Measurements from ENCODE around the gene AIP.
"Not testable (repeated sequence)": the region's sequence is repeated elsewhere in the genome, so short reads cannot be mapped to it uniquely, and the experiment has no call there.

The AIP gene

GRCh38 chr11:67468456-67468758 is 14.4 kb upstream of the AIP start:
- DNase-seq (ENCODE audit: extremely low read depth in 1 of 2, low read depth in 1 of 2), result no peak

- DNase-seq (ENCODE audit: extremely low read depth in 1 of 2, low read depth in 1 of 2), result peak; percentile 84 to 85
Observed at GRCh38 chr11:67468759-67469507, 13.9 kb upstream of the AIP start, which contains the start of gene TMEM134. TSS of gene TMEM134 (minus strand) at chr11:67469251. CDS start at chr11:67469192, 59 bp downstream.

GRCh38 chr11:67469508-67469811 is 13.4 kb upstream of the AIP start:
- DNase-seq (ENCODE audit: extremely low read depth in 1 of 2, low read depth in 1 of 2), result no peak

- no peak for DNase-seq (ENCODE audit: extremely low read depth in 1 of 2, low read depth in 1 of 2)
Observed at GRCh38 chr11:67470337-67471002, 12.4 kb upstream of the AIP start.

GRCh38 chr11:67472882-67473281 is 9.9 kb upstream of the AIP start:
- DNase-seq (ENCODE audit: extremely low read depth in 1 of 2, low read depth in 1 of 2), result no peak

- DNase-seq (ENCODE audit: extremely low read depth in 1 of 2, low read depth in 1 of 2), result not testable (repeated sequence)
Observed at GRCh38 chr11:67476692-67477091, 6.1 kb upstream of the AIP start.

GRCh38 chr11:67477344-67478050 is 5.3 kb upstream of the AIP start:
- DNase-seq (ENCODE audit: extremely low read depth in 1 of 2, low read depth in 1 of 2), result not testable (repeated sequence)

- DNase-seq (ENCODE audit: extremely low read depth in 1 of 2, low read depth in 1 of 2), result no peak
Observed at GRCh38 chr11:67482275-67482826, 475 bp upstream of the AIP start.

GRCh38 chr11:67483831-67484665 is 1.2 kb downstream of the AIP start:
- DNase-seq (ENCODE audit: extremely low read depth in 1 of 2, low read depth in 1 of 2), result no peak

GRCh38 chr11:67484847-67485311 is 2.1 kb downstream of the AIP start:
- peak; percentile 70 to 84 for DNase-seq (ENCODE audit: extremely low read depth in 1 of 2, low read depth in 1 of 2)

GRCh38 chr11:67485873-67486361 is 3.1 kb downstream of the AIP start:
- DNase-seq (ENCODE audit: extremely low read depth in 1 of 2, low read depth in 1 of 2), result peak in 1 of 2 donors; percentile 70

- peak in 1 of 2 donors; percentile 70 for DNase-seq (ENCODE audit: extremely low read depth in 1 of 2, low read depth in 1 of 2)
Observed at GRCh38 chr11:67486481-67487195, 3.8 kb downstream of the AIP start.

- no peak for DNase-seq (ENCODE audit: extremely low read depth in 1 of 2, low read depth in 1 of 2)
Observed at GRCh38 chr11:67489203-67489884, 6.5 kb downstream of the AIP start.

- no peak for DNase-seq (ENCODE audit: extremely low read depth in 1 of 2, low read depth in 1 of 2)
Observed at GRCh38 chr11:67489885-67490726, 7.3 kb downstream of the AIP start.

- no peak for DNase-seq (ENCODE audit: extremely low read depth in 1 of 2, low read depth in 1 of 2)
Observed at GRCh38 chr11:67490727-67491065, 7.9 kb downstream of the AIP start.

GRCh38 chr11:67491276-67492068 is 8.6 kb downstream of the AIP start:
- no peak for DNase-seq (ENCODE audit: extremely low read depth in 1 of 2, low read depth in 1 of 2)

GRCh38 chr11:67492069-67492727 is 9.4 kb downstream of the AIP start:
- DNase-seq (ENCODE audit: extremely low read depth in 1 of 2, low read depth in 1 of 2), result no peak
